Natural killer cell treated with Interleukin-12 subunit alpha and Interleukin-12 subunit beta and Interleukin-15 and Interleukin-18, amount 100 ng/mL, for 72 hours (primary cell): ENCODE measurements around the gene OR13C2. TPM values are rescaled to one million over a fixed set of nuclear protein-coding genes. Genes with fewer than 3 reads are reported as not detected.
"Not testable (repeated sequence)": the region's sequence is repeated elsewhere in the genome, so short reads cannot be mapped to it uniquely, and the experiment has no call there.

Experiments used
- ATAC-seq, 2 donors: fragments of 150-1000 bp; cut with Tn5 transposase in 1 of 2; sonication (Bioruptor Pico), chemical (Tn5 transposase) in 1 of 2; 2 replicates each; pipeline ENCODE4 v1.10.0; 2021
- DNase-seq: peaks from one replicate; pipeline ENCODE4 v3.0.0; 2022; ENCODE audit warnings: low spot score
- H3K27ac Mint-ChIP-seq, 2 donors: 1 replicate in 1 of 2; 2 replicates in 1 of 2; pipeline ENCODE4 v1.8.0; 2022; ENCODE audit warnings: mixed read lengths in 2 of 2, mild to moderate bottlenecking in 1 of 2, moderate library complexity in 1 of 2
- H3K27me3 Mint-ChIP-seq, 2 donors: 1 replicate in 1 of 2; 2 replicates in 1 of 2; pipeline ENCODE4 v1.8.0; 2022; ENCODE audit warnings: mixed read lengths in 2 of 2
- H3K36me3 Mint-ChIP-seq: one replicate; pipeline ENCODE4 v1.8.0; 2022; ENCODE audit warnings: mixed read lengths
- H3K4me1 Mint-ChIP-seq, 2 donors: 1 replicate in 1 of 2; 2 replicates in 1 of 2; pipeline ENCODE4 v1.8.0; 2022; ENCODE audit warnings: low read depth in 2 of 2, mixed read lengths in 2 of 2, mild to moderate bottlenecking in 1 of 2
- H3K4me3 Mint-ChIP-seq: one replicate; pipeline ENCODE4 v1.8.0; 2022; ENCODE audit warnings: mixed read lengths
- H3K9me3 Mint-ChIP-seq: 2 replicates; pipeline ENCODE4 v1.8.0; 2022; ENCODE audit warnings: mixed read lengths
- total RNA-seq, 2 donors: library from RNA; stranded (reverse); gene quantifications; one replicate each; pipeline ENCODE4 v1.2.3, GENCODE V29; 2022

The OR13C2 gene
- not detected for total RNA-seq

- H3K9me3 Mint-ChIP-seq, DNase-seq, H3K27me3 Mint-ChIP-seq, H3K4me3 Mint-ChIP-seq, H3K27ac Mint-ChIP-seq, H3K36me3 Mint-ChIP-seq, ATAC-seq, H3K4me1 Mint-ChIP-seq: not testable (repeated sequence)
Measured at GRCh38 chr9:104605527-104605926, at the start of gene OR13C2. OR13C2 (minus strand) TSS chr9:104605627; CDS start chr9:104605627, 0 bp downstream.

- no peaks in the 10 kb centered on the region for H3K27me3 Mint-ChIP-seq
- no peak for DNase-seq
- H3K36me3 Mint-ChIP-seq = peaks cover 4% of the 10 kb centered on the region
- no peak overlapping the region for H3K4me3 Mint-ChIP-seq
- peaks cover 14% of the 10 kb centered on the region for H3K9me3 Mint-ChIP-seq
- no peak for ATAC-seq
- H3K4me1 Mint-ChIP-seq = no peaks in the 10 kb centered on the region
- no peak overlapping the region for H3K27ac Mint-ChIP-seq
Measured at GRCh38 chr9:104635456-104635855, 30.0 kb upstream of the OR13C2 start.

GRCh38 chr9:104633976-104634520 is 28.6 kb upstream of the OR13C2 start:
- Mint-ChIP-seq H3K4me3 (no peak overlapping the region), H3K27ac (no peak overlapping the region), H3K36me3 (peaks cover 4% of the 10 kb centered on the region), H3K27me3 (no peaks in the 10 kb centered on the region), H3K4me1 (no peaks in the 10 kb centered on the region), H3K9me3 (peaks cover 10% of the 10 kb centered on the region)
- DNase-seq (no peak), ATAC-seq (no peak)

- not testable (repeated sequence) for H3K36me3 Mint-ChIP-seq, H3K9me3 Mint-ChIP-seq, H3K4me1 Mint-ChIP-seq, H3K27ac Mint-ChIP-seq, ATAC-seq, H3K27me3 Mint-ChIP-seq, DNase-seq, H3K4me3 Mint-ChIP-seq
Measured at GRCh38 chr9:104625964-104626363, 20.5 kb upstream of the OR13C2 start.

- no peaks in the 10 kb centered on the region for H3K36me3 Mint-ChIP-seq
- no peaks in the 10 kb centered on the region for H3K27me3 Mint-ChIP-seq
- no peaks in the 10 kb centered on the region for H3K9me3 Mint-ChIP-seq
- no peak within 1 kb of the TSS for H3K4me3 Mint-ChIP-seq
- DNase-seq (no peak), ATAC-seq (no peak)
- no peaks in the 10 kb centered on the region for H3K4me1 Mint-ChIP-seq
- no peak within 1 kb of the TSS for H3K27ac Mint-ChIP-seq
Measured at GRCh38 chr9:104618104-104618503, 12.7 kb upstream of the OR13C2 start, which contains the start of gene OR13C9. OR13C9 (minus strand) TSS chr9:104618204; CDS start chr9:104618204, 0 bp downstream.

- H3K36me3 Mint-ChIP-seq = no peaks in the 10 kb centered on the region
- DNase-seq (no peak), ATAC-seq (no peak)
- H3K9me3 Mint-ChIP-seq = no peaks in the 10 kb centered on the region
- no peak overlapping the region for H3K4me3 Mint-ChIP-seq
- no peak overlapping the region for H3K27ac Mint-ChIP-seq
- H3K27me3 Mint-ChIP-seq = no peaks in the 10 kb centered on the region
- H3K4me1 Mint-ChIP-seq = no peaks in the 10 kb centered on the region
Measured at GRCh38 chr9:104617418-104617817, 12.0 kb upstream of the OR13C2 start.

GRCh38 chr9:104611213-104611612 is 5.8 kb upstream of the OR13C2 start:
- Mint-ChIP-seq H3K9me3 (no peaks in the 10 kb centered on the region), H3K4me1 (no peaks in the 10 kb centered on the region), H3K4me3 (no peak overlapping the region), H3K27me3 (no peaks in the 10 kb centered on the region), H3K36me3 (no peaks in the 10 kb centered on the region), H3K27ac (no peak overlapping the region)
- DNase-seq (no peak), ATAC-seq (no peak)

GRCh38 chr9:104608336-104608735 is 2.9 kb upstream of the OR13C2 start:
- no peaks in the 10 kb centered on the region for H3K9me3 Mint-ChIP-seq
- H3K27me3 Mint-ChIP-seq = no peaks in the 10 kb centered on the region
- no peak for ATAC-seq

GRCh38 chr9:104606152-104606551 is 725 bp upstream of the OR13C2 start:
- Mint-ChIP-seq H3K9me3 (no peaks in the 10 kb centered on the region), H3K36me3 (no peaks in the 10 kb centered on the region), H3K4me3 (no peak overlapping the region), H3K27me3 (no peaks in the 10 kb centered on the region), H3K4me1 (no peaks in the 10 kb centered on the region), H3K27ac (no peak overlapping the region)
- DNase-seq (no peak), ATAC-seq (no peak)

More at GRCh38 chr9:104608336-104608735, 2.9 kb upstream of the OR13C2 start:
- no peaks in the 10 kb centered on the region for H3K36me3 Mint-ChIP-seq
- H3K4me3 Mint-ChIP-seq = no peak overlapping the region
- no peak for DNase-seq
- no peak overlapping the region for H3K27ac Mint-ChIP-seq
- no peaks in the 10 kb centered on the region for H3K4me1 Mint-ChIP-seq

GRCh38 chr9:104604801-104605200 is 626 bp downstream of the OR13C2 start:
- H3K4me1 Mint-ChIP-seq = no peaks in the 10 kb centered on the region
- no peak for DNase-seq
- H3K36me3 Mint-ChIP-seq = no peaks in the 10 kb centered on the region
- H3K27me3 Mint-ChIP-seq = no peaks in the 10 kb centered on the region
- H3K27ac Mint-ChIP-seq = no peak overlapping the region
- no peak overlapping the region for H3K4me3 Mint-ChIP-seq
- ATAC-seq = no peak
- no peaks in the 10 kb centered on the region for H3K9me3 Mint-ChIP-seq

- H3K9me3 Mint-ChIP-seq, H3K4me1 Mint-ChIP-seq, DNase-seq, H3K27me3 Mint-ChIP-seq, ATAC-seq, H3K36me3 Mint-ChIP-seq, H3K27ac Mint-ChIP-seq, H3K4me3 Mint-ChIP-seq: not testable (repeated sequence)
Measured at GRCh38 chr9:104599313-104599712, 6.1 kb downstream of the OR13C2 start, which contains the start of gene OR13C5. OR13C5 (minus strand) TSS chr9:104599413; CDS start chr9:104599413, 0 bp downstream.

GRCh38 chr9:104598749-104599148 is 6.7 kb downstream of the OR13C2 start:
- DNase-seq, H3K9me3 Mint-ChIP-seq, H3K4me3 Mint-ChIP-seq, H3K4me1 Mint-ChIP-seq, H3K36me3 Mint-ChIP-seq, H3K27me3 Mint-ChIP-seq, ATAC-seq, H3K27ac Mint-ChIP-seq: not testable (repeated sequence)

GRCh38 chr9:104589626-104590025 is 15.8 kb downstream of the OR13C2 start:
- no peak overlapping the region for H3K4me3 Mint-ChIP-seq
- peaks cover 4% of the 10 kb centered on the region for H3K9me3 Mint-ChIP-seq
- no peak for DNase-seq
- no peaks in the 10 kb centered on the region for H3K4me1 Mint-ChIP-seq
- no peaks in the 10 kb centered on the region for H3K36me3 Mint-ChIP-seq
- H3K27ac Mint-ChIP-seq = no peak overlapping the region
- H3K27me3 Mint-ChIP-seq = no peaks in the 10 kb centered on the region
- no peak for ATAC-seq

GRCh38 chr9:104586496-104587180 is 18.8 kb downstream of the OR13C2 start:
- H3K27me3 Mint-ChIP-seq = no peaks in the 10 kb centered on the region
- H3K4me1 Mint-ChIP-seq = no peaks in the 10 kb centered on the region
- H3K4me3 Mint-ChIP-seq = no peak overlapping the region
- ATAC-seq (no peak), DNase-seq (no peak)
- no peaks in the 10 kb centered on the region for H3K36me3 Mint-ChIP-seq
- no peak overlapping the region for H3K27ac Mint-ChIP-seq
- no peaks in the 10 kb centered on the region for H3K9me3 Mint-ChIP-seq
